HepG2 (cell line): ENCODE data around the gene RIOK3. TPM values are rescaled to one million over a fixed set of nuclear protein-coding genes. Genes with fewer than 3 reads are reported as not detected.

Source experiments
- ATAC-seq: fragments of 200-7000 bp; cut with Tn5 transposase; 3 replicates; pipeline ENCODE4 v1.9.1; 2020; ENCODE audit warnings: mild to moderate bottlenecking, moderate library complexity
- BruUV-seq: library from RNA; stranded (reverse); fragments of 400-500 nt; replicated peaks from 2 replicates; lab custom pipeline; 2021; lab: Mats Ljungman, UMichigan
- CTCF ChIA-PET: fragments of 300-600 bp; formaldehyde crosslinking; extraction: SDS; loops from one replicate; lab custom pipeline; 2021; ENCODE audit warnings: low total read pairs, inconsistent platforms, low intra/inter-chr PET ratio; lab: Yijun Ruan, JAX
- POLR2A ChIA-PET: fragments of 350-600 bp; sonication (Branson Sonifier 250); formaldehyde crosslinking; loops from one replicate; lab custom pipeline; 2020; ENCODE audit warnings: antibody characterized with exemption, inconsistent platforms; lab: Yijun Ruan, JAX
- DNase-seq: peaks from one replicate; pipeline ENCODE4 v3.0.0-alpha.2; 2015; ENCODE audit warnings: low spot score
- FAIRE-seq: peaks from 3 replicates; lab custom pipeline; 2011; peaks lifted over from hg19 to GRCh38; lab: Jason Lieb, UNC
- H2AFZ ChIP-seq: one replicate; pipeline ENCODE4 v1.6.1; 2011; ENCODE audit warnings: low read length, inconsistent platforms
- H3K27ac ChIP-seq: fragments of 300-600 bp; 3 replicates; pipeline ENCODE4 v1.8.0; 2011; ENCODE audit warnings: mixed run types, mild to moderate bottlenecking, mixed read lengths, low read length, inconsistent platforms; ENCODE audit not compliant: insufficient read depth; ENCODE audit errors: extremely low read length
- H3K27me3 ChIP-seq, 2 experiments: fragments of 200-600 bp in 1 of 2; 2 replicates in 1 of 2; 3 replicates in 1 of 2; pipeline versions ENCODE4 v1.6.0 to v1.8.0; 2011; ENCODE audit warnings: low read length in 2 of 2, mild to moderate bottlenecking in 2 of 2, moderate library complexity in 2 of 2, inconsistent platforms in 1 of 2; ENCODE audit not compliant: insufficient read depth in 2 of 2, control insufficient read depth in 1 of 2
- H3K36me3 ChIP-seq, 2 experiments: fragments of 200-600 bp in 1 of 2; replicated peaks in 1 of 2; 2 replicates in 1 of 2; 3 replicates in 1 of 2; pipeline versions ENCODE4 v1.5.1 to v1.8.0; 2011; ENCODE audit warnings: low read length in 2 of 2, inconsistent platforms in 1 of 2; ENCODE audit not compliant: insufficient read depth in 2 of 2, control insufficient read depth in 1 of 2
- H3K4me1 ChIP-seq: 2 replicates; pipeline ENCODE4 v1.5.1; 2012; ENCODE audit warnings: low read length, inconsistent platforms; ENCODE audit not compliant: insufficient read depth
- H3K4me2 ChIP-seq: 2 replicates; pipeline ENCODE4 v1.6.0; 2011; ENCODE audit warnings: low read depth, low read length, inconsistent platforms
- H3K4me3 ChIP-seq, 3 experiments: fragments of 200-600 bp in 1 of 3; sonication (generic), shearing (Covaris generic) in 1 of 3; replicated peaks in 1 of 3; 2 replicates each; pipeline ENCODE4 v1.5.1; 2011 to 2016; ENCODE audit warnings: low read length in 3 of 3, inconsistent platforms in 2 of 3, low read depth in 2 of 3, mild to moderate bottlenecking in 2 of 3, control low read depth in 1 of 3, mixed read lengths in 1 of 3; ENCODE audit not compliant: insufficient read depth in 1 of 3
- H3K79me2 ChIP-seq: one replicate; pipeline ENCODE4 v1.6.1; 2011; ENCODE audit warnings: low read length, inconsistent platforms; ENCODE audit not compliant: insufficient read depth
- H3K9ac ChIP-seq: 2 replicates; pipeline ENCODE4 v1.6.0; 2011; ENCODE audit warnings: mild to moderate bottlenecking, low read depth, low read length, inconsistent platforms; ENCODE audit not compliant: insufficient read depth
- H3K9me3 ChIP-seq: 2 replicates; pipeline ENCODE4 v1.5.1; 2012; ENCODE audit warnings: mild to moderate bottlenecking, low read length
- H4K20me1 ChIP-seq: 2 replicates; pipeline ENCODE4 v1.6.0; 2011; ENCODE audit warnings: inconsistent platforms, mild to moderate bottlenecking, low read length, moderate library complexity; ENCODE audit not compliant: insufficient read depth
- ATF3 ChIP-seq: sonication (generic); formaldehyde crosslinking; IDR thresholded peaks from 2 replicates; pipeline ENCODE4 v1.4.0; 2020; ENCODE audit warnings: missing genetic modification reagents
- CEBPG ChIP-seq: IDR thresholded peaks from 2 replicates; pipeline ENCODE4 v1.6.1; 2016
- CEBPZ ChIP-seq: IDR thresholded peaks from 2 replicates; pipeline ENCODE4 v1.6.1; 2012; ENCODE audit warnings: low read length, improper control_type of control experiment
- DDIT3 ChIP-seq: sonication (generic); formaldehyde crosslinking; IDR thresholded peaks from 2 replicates; pipeline ENCODE4 v1.4.0; 2020; ENCODE audit warnings: mild to moderate bottlenecking, missing genetic modification reagents
- HOXA9 ChIP-seq: sonication (generic); formaldehyde crosslinking; IDR thresholded peaks from 2 replicates; pipeline ENCODE4 v1.8.1; 2022; ENCODE audit warnings: missing genetic modification reagents, mild to moderate bottlenecking, moderate library complexity, borderline replicate concordance
- ZBTB10 ChIP-seq: sonication (generic); formaldehyde crosslinking; IDR thresholded peaks from 2 replicates; pipeline ENCODE4 v1.4.0; 2020; ENCODE audit warnings: missing genetic modification reagents, borderline replicate concordance
- ZBTB43 ChIP-seq: sonication (generic); formaldehyde crosslinking; conservative IDR thresholded peaks from 2 replicates; pipeline ENCODE4 v1.4.0; 2020; ENCODE audit warnings: missing genetic modification reagents
- ZFP91 ChIP-seq: sonication (generic); formaldehyde crosslinking; IDR thresholded peaks from 2 replicates; pipeline ENCODE4 v1.9.0; 2022; ENCODE audit warnings: missing genetic modification reagents, mild to moderate bottlenecking, borderline replicate concordance
- ZSCAN21 ChIP-seq: sonication (generic); formaldehyde crosslinking; IDR thresholded peaks from 2 replicates; pipeline ENCODE4 v1.8.0; 2022; ENCODE audit warnings: mild to moderate bottlenecking, missing genetic modification reagents, moderate library complexity, borderline replicate concordance
- WGBS: methylation state at CpG from one replicate; pipeline ENCODE4 v1.1.6; 2017; ENCODE audit warnings: low lambda C conversion rate; 5-methylcytosine and 5-hydroxymethylcytosine counted together
- in situ Hi-C: cut with HindIII; loops from 2 replicates; pipeline ENCODE4 v1.10.0; 2017; ENCODE audit warnings: low pct_unique_long_range_greater_than_20kb; ENCODE audit not compliant: extremely low pct_ligation_motif_present
- intact Hi-C: fragments of 100-400 bp; cut with micrococcal nuclease; formaldehyde crosslinking; loops from one replicate; pipeline ENCODE4 v1.10.0; 2022; ENCODE audit not compliant: unreplicated experiment
- polyA plus RNA-seq, 8 experiments: library from polyadenylated mRNA; depleted of rRNA in 3 of 8; stranded (reverse) in 7 of 8; unstranded in 1 of 8; fragments of >200 nt; fragmentation: Illumina TruSeq in 4 of 8; extraction: Trizol in 4 of 8; gene quantifications; 2 replicates each; pipeline versions ENCODE4 v1.2.1 to v1.2.3, GENCODE V29; 2011 to 2016; ENCODE audit warnings: low read depth in 4 of 8, missing spikeins in 1 of 8, mixed read lengths in 1 of 8; ENCODE audit not compliant: insufficient read depth in 1 of 8
- total RNA-seq, 5 experiments: library from RNA; depleted of rRNA; stranded (reverse); fragments of >200 nt; fragmentation: Illumina TruSeq; extraction: Trizol; gene quantifications; 2 replicates each; pipeline ENCODE4 v1.2.3, GENCODE V29; 2016; ENCODE audit warnings: low read depth in 1 of 5

Gene RIOK3
- total and polyA plus RNA-seq, 2 of the 13 experiments (the other 11 are each of a cell fraction or from before 2014, with no cell fraction given) = 26.7 to 36.0 TPM

- FAIRE-seq = no peak
- Histone ChIP-seq H3K9me3 (no peaks in the 10 kb centered on the region), H3K27ac (no peak overlapping the region), H3K4me3 (no peak overlapping the region), H3K27me3 (no peaks in the 10 kb centered on the region), H2AFZ (no peak overlapping the region), H3K4me1 (no peaks in the 10 kb centered on the region), H4K20me1 (no peaks in the 10 kb centered on the region), H3K4me2 (no peak overlapping the region), H3K36me3 (0 out of 5 replicates have a peak, but pooled peaks cover 0 to 3% of the 10 kb centered on the region in 2 experiments), H3K9ac (no peak overlapping the region), H3K79me2 (no peaks in the 10 kb centered on the region)
- no peak for DNase-seq
- intact Hi-C loops = no loop called here
- ChIA-PET CTCF (no interaction called here), POLR2A (no interaction called here)
- in situ Hi-C loops = loop anchor here (25.0 kb wide), 1 partner anchor 603 kb away; no protein-coding TSS in a partner anchor
- BruUV-seq = no TSS peak
- 91% methylated on average over 4 of the region's 4 CpGs for WGBS
- ATAC-seq = no peak
- TF ChIP-seq ZSCAN21 (CRISPR knock-in tag) (no peak), DDIT3 (CRISPR knock-in tag) (no peak), ZFP91 (CRISPR knock-in tag) (no peak), HOXA9 (CRISPR knock-in tag) (no peak), CEBPZ (no peak), ZBTB10 (CRISPR knock-in tag) (no peak), CEBPG (no peak), ATF3 (CRISPR knock-in tag) (no peak), ZBTB43 (CRISPR knock-in tag) (no peak)
Observed at GRCh38 chr18:23415515-23415914, 37.6 kb upstream of the RIOK3 start.
